IMR-90 (cell line): ENCODE data around the gene STUM. TPM values are rescaled to one million over a fixed set of nuclear protein-coding genes. Genes with fewer than 3 reads are reported as not detected.
"Not testable (repeated sequence)": the region's sequence is repeated elsewhere in the genome, so short reads cannot be mapped to it uniquely, and the experiment has no call there.

Source experiments
- ATAC-seq: fragments of 200-7000 bp; cut with Tn5 transposase; 2 replicates; pipeline ENCODE4 v1.9.1; 2020; ENCODE audit warnings: low read depth, mild to moderate bottlenecking, moderate library complexity
- BruUV-seq: library from RNA; stranded (reverse); fragments of 400-500 nt; replicated peaks from 2 replicates; lab custom pipeline; 2021; lab: Mats Ljungman, UMichigan
- CTCF ChIA-PET: fragments of 300-600 bp; formaldehyde crosslinking; extraction: SDS; loops from one replicate; lab custom pipeline; 2021; ENCODE audit warnings: antibody characterized with exemption; lab: Yijun Ruan, JAX
- POLR2A ChIA-PET: fragments of 300-600 bp; sonication (Branson Sonifier 250); formaldehyde crosslinking; loops from one replicate; lab custom pipeline; 2022; ENCODE audit warnings: antibody characterized with exemption; ENCODE audit not compliant: unreplicated experiment; lab: Charles Lee
- DNase-seq: peaks from one replicate; pipeline ENCODE4 v3.0.0; 2013
- H2AFZ ChIP-seq: replicated peaks from 2 replicates; pipeline ENCODE3; 2013; ENCODE audit warnings: low read length, mild to moderate bottlenecking; ENCODE audit not compliant: poor library complexity
- H2AK5ac ChIP-seq: 2 replicates; pipeline ENCODE4 v1.6.1; 2013; ENCODE audit warnings: low read depth, low read length, inconsistent platforms
- H2AK9ac ChIP-seq: replicated peaks from 2 replicates; pipeline ENCODE3; 2013; ENCODE audit warnings: mild to moderate bottlenecking, low read depth, low read length, moderate library complexity; ENCODE audit not compliant: poor library complexity
- H2BK120ac ChIP-seq: 2 replicates; pipeline ENCODE4 v1.6.1; 2013; ENCODE audit warnings: low read depth, low read length, inconsistent platforms
- H2BK15ac ChIP-seq: 3 replicates; pipeline ENCODE4 v1.6.1; 2013; ENCODE audit warnings: low read depth, low read length, inconsistent platforms
- H2BK20ac ChIP-seq: 2 replicates; pipeline ENCODE4 v1.6.1; 2013; ENCODE audit warnings: low read depth, mild to moderate bottlenecking, inconsistent platforms, low read length, moderate library complexity
- H2BK5ac ChIP-seq: 2 replicates; pipeline ENCODE4 v1.6.1; 2013; ENCODE audit warnings: mild to moderate bottlenecking, low read depth, low read length, inconsistent platforms; ENCODE audit not compliant: poor library complexity, severe bottlenecking
- H3K14ac ChIP-seq: replicated peaks from 2 replicates; pipeline ENCODE4 v1.6.1; 2013; ENCODE audit warnings: low read depth, low read length, inconsistent platforms
- H3K18ac ChIP-seq: 2 replicates; pipeline ENCODE4 v1.6.1; 2013; ENCODE audit warnings: low read depth, low read length, control low read depth
- H3K23ac ChIP-seq: 2 replicates; pipeline ENCODE4 v1.6.1; 2013; ENCODE audit warnings: low read depth, low read length, inconsistent platforms
- H3K27ac ChIP-seq: 2 replicates; pipeline ENCODE4 v1.5.1; 2013; ENCODE audit warnings: mild to moderate bottlenecking, control low read depth, low read length; ENCODE audit not compliant: insufficient read depth
- H3K27me3 ChIP-seq: 2 replicates; pipeline ENCODE4 v1.6.1; 2013; ENCODE audit warnings: low read length; ENCODE audit not compliant: control insufficient read depth, insufficient read depth
- H3K36me3 ChIP-seq: 2 replicates; pipeline ENCODE4 v1.6.1; 2013; ENCODE audit warnings: low read length, mixed read lengths; ENCODE audit not compliant: control insufficient read depth, insufficient read depth
- H3K4ac ChIP-seq: 2 replicates; pipeline ENCODE4 v1.6.1; 2013; ENCODE audit warnings: low read depth, low read length, inconsistent platforms
- H3K4me1 ChIP-seq: 2 replicates; pipeline ENCODE4 v1.6.1; 2013; ENCODE audit warnings: low read length, mixed read lengths; ENCODE audit not compliant: control insufficient read depth, insufficient read depth
- H3K4me2 ChIP-seq: 2 replicates; pipeline ENCODE4 v1.6.1; 2013; ENCODE audit warnings: low read depth, mild to moderate bottlenecking, control low read depth, low read length, moderate library complexity
- H3K4me3 ChIP-seq: 2 replicates; pipeline ENCODE4 v1.5.1; 2013; ENCODE audit warnings: low read depth, mild to moderate bottlenecking, control low read depth, low read length, moderate library complexity; ENCODE audit not compliant: insufficient read depth
- H3K56ac ChIP-seq: 2 replicates; pipeline ENCODE4 v1.6.1; 2013; ENCODE audit warnings: low read length, inconsistent platforms; ENCODE audit not compliant: insufficient read depth; ENCODE audit errors: extremely low read depth
- H3K79me1 ChIP-seq, 2 experiments: 2 replicates each; pipeline ENCODE4 v1.6.1; 2013; ENCODE audit warnings: low read length in 2 of 2, inconsistent platforms in 1 of 2, low read depth in 1 of 2
- H3K9ac ChIP-seq: 2 replicates; pipeline ENCODE4 v1.6.1; 2013; ENCODE audit warnings: low read depth, low read length, control low read depth
- H3K9me1 ChIP-seq: 2 replicates; pipeline ENCODE4 v1.6.1; 2013; ENCODE audit warnings: low read length, inconsistent platforms; ENCODE audit not compliant: insufficient read depth
- H3K9me3 ChIP-seq: 2 replicates; pipeline ENCODE4 v1.6.1; 2013; ENCODE audit warnings: low read length; ENCODE audit not compliant: control insufficient read depth, insufficient read depth
- H4K20me1 ChIP-seq: 2 replicates; pipeline ENCODE4 v1.6.1; 2013; ENCODE audit warnings: low read length, inconsistent platforms; ENCODE audit not compliant: insufficient read depth
- H4K5ac ChIP-seq: 2 replicates; pipeline ENCODE4 v1.6.1; 2013; ENCODE audit warnings: mild to moderate bottlenecking, low read depth, low read length, control low read depth
- H4K8ac ChIP-seq, 2 experiments: 2 replicates each; pipeline ENCODE4 v1.6.1; 2013; ENCODE audit warnings: low read depth in 2 of 2, low read length in 2 of 2, control low read depth in 1 of 2, inconsistent platforms in 1 of 2
- H4K91ac ChIP-seq: 2 replicates; pipeline ENCODE4 v1.6.1; 2013; ENCODE audit warnings: low read depth, low read length, inconsistent platforms; ENCODE audit not compliant: insufficient read depth
- RFX5 ChIP-seq: IDR thresholded peaks from 2 replicates; pipeline ENCODE4 v1.8.0; 2012; ENCODE audit warnings: low read depth, mild to moderate bottlenecking, low read length, moderate library complexity
- WGBS, 2 experiments: methylation state at CpG; one replicate each; pipeline versions ENCODE4 v1.1.5 to v1.1.7; 2013; ENCODE audit warnings: missing lambda C conversion rate in 2 of 2; ENCODE audit not compliant: insufficient read length in 1 of 2; ENCODE audit errors: extremely low coverage in 2 of 2; 5-methylcytosine and 5-hydroxymethylcytosine counted together
- dilution Hi-C: fragments of 300-500 bp; cut with HindIII; formaldehyde crosslinking; loops from one replicate; pipeline ENCODE4 v1.14.3; 2018; ENCODE audit warnings: low sequenced_read_pairs; ENCODE audit not compliant: unreplicated experiment
- in situ Hi-C: fragments of 300-500 bp; cut with MboI; formaldehyde crosslinking; loops from 3 replicates; pipeline ENCODE4 v1.14.3; 2019; ENCODE audit warnings: low sequenced_read_pairs, inconsistent platforms, mixed read lengths
- intact Hi-C: fragments of 100-400 bp; cut with micrococcal nuclease; formaldehyde crosslinking; loops from 2 replicates; pipeline ENCODE4 v1.10.0; 2022
- polyA plus RNA-seq, 3 experiments: library from polyadenylated mRNA; depleted of rRNA; stranded (reverse); fragments of >200 nt; gene quantifications; 2 replicates each; pipeline ENCODE4 v1.2.3, GENCODE V29; 2012; ENCODE audit warnings: low replicate concordance in 1 of 3
- total RNA-seq: library from RNA; depleted of rRNA; stranded (reverse); fragments of >200 nt; gene quantifications from 2 replicates; pipeline ENCODE4 v1.2.3, GENCODE V29; 2012

Gene STUM
- total and polyA plus RNA-seq, 2 of the 4 experiments (the other 2 are of a cell fraction), result not detected

- no peak for TF ChIP-seq RFX5
Measured at GRCh38 chr1:226598455-226598849, 49.9 kb downstream of the STUM start (continued).

DNA sequence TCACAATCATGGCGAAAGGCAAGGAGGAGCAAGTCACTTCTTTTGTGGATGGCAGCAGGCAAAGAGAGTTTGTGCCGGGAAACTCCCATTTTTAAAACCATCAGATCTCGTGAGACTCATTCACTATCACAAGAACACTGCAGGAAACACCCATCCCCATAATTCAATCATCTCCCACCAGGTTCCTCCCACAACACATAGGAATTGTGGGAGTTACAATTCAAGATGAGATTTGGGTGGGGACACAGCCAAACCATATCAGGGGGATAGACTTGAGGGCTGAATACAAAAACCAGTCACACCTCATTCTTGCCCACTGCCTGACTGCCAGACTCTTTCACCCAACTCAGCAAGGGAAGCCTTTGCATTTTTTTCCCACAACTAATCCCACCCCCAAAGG, 50.4 kb downstream of the STUM start:
- POLR2A ChIA-PET, DNase-seq: not testable (repeated sequence)

More for the DNA sequence above, 50.4 kb downstream of the STUM start:
- H3K79me1 ChIP-seq, H3K27me3 ChIP-seq, H3K9ac ChIP-seq, BruUV-seq, H3K14ac ChIP-seq, H2AK5ac ChIP-seq, H3K4me2 ChIP-seq, H3K4ac ChIP-seq, H3K4me1 ChIP-seq, H4K5ac ChIP-seq, H3K18ac ChIP-seq, H4K20me1 ChIP-seq, H2AFZ ChIP-seq, H4K8ac ChIP-seq, H2BK15ac ChIP-seq, H3K9me1 ChIP-seq, intact Hi-C loops, ATAC-seq, H3K27ac ChIP-seq, H3K36me3 ChIP-seq, H3K23ac ChIP-seq, H3K9me3 ChIP-seq, H4K91ac ChIP-seq, H3K56ac ChIP-seq, H2AK9ac ChIP-seq, CTCF ChIA-PET, H2BK120ac ChIP-seq, H2BK5ac ChIP-seq, dilution Hi-C loops, H3K4me3 ChIP-seq, H2BK20ac ChIP-seq, in situ Hi-C loops: not testable (repeated sequence)
- no CpG with 5 or more reads among the region's 3 CpGs for whole genome bisulfite sequencing, 2 experiments
